Hematopoietic multipotent progenitor cell treated with erythropoietin and hydrocortisone succinate and interleukin-3 and kit ligand, for 6 days (in vitro differentiated cells): ENCODE measurements around the gene AASS.
A peak's percentile ranks its signal among the peaks of the same experiment; 100 is the strongest.

Experiments used
- DNase-seq: peaks from one replicate; pipeline ENCODE4 v3.0.0-alpha.2; 2015

AASS gene

GRCh38 chr7:122103064-122103463 is 41.0 kb downstream of the AASS start:
- no peak for DNase-seq

- no peak for DNase-seq
Observed at GRCh38 chr7:122100021-122100420, 44.0 kb downstream of the AASS start.

DNA sequence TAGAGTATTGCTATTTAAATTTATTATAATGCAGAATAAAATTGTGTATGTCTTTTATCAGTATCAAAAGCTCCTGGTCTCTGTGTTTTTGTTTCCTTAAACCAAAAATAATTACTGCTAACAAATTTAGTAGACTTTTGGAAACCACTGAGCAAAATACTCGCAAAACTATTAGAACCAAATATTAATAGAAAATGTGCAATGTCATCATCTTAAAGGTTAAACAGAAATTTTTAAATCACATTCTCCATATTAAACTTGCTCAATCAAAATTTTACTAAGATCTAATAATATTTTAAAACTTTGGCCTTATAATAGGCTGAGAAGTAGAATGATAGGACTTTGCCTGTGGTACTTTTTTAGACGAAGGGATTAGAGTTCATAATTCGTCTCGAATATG is 48.4 kb downstream of the AASS start:
- DNase-seq: no peak

DNA sequence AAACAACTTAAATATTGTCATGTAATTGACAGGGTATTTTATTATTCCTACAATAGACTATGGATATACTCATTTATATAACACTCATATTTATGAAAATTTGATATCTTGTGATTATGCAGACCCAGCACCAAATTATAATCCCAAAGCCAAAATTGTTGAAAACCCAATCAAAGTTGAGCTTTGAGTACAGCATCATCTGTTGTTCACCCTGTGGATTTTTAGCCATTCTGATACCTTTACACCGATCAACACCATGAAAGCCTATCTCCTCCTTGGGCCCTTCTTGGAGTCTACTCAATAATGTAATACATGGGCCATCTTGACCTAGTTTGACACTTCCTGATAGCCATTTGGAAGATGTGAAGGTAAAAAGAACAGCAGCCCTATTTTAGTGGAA is 49.5 kb downstream of the AASS start:
- DNase-seq: no peak

- peak; percentile 80 for DNase-seq
Observed at GRCh38 chr7:122092964-122093797, 50.9 kb downstream of the AASS start.

- no peak for DNase-seq
Observed at GRCh38 chr7:122082670-122083069, 61.4 kb downstream of the AASS start.

DNA sequence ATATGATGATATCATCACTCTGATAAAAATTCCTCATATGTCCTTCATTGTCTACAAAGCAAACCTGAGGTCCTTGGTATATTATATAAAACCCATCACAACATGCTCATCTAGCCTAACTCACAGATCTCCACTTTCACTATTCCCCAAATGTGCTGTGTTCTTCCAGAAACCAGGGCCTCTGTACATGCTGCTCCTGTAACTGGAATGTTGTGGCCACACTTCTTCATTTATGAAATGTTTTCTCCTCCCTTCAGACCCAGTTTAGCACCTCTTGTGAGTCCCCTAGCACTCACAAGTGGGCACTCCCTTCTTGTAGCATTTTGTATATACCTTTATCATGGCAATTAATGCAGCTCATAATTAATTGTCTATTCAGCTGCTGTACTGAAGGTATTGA is 61.9 kb downstream of the AASS start:
- no peak for DNase-seq

DNA sequence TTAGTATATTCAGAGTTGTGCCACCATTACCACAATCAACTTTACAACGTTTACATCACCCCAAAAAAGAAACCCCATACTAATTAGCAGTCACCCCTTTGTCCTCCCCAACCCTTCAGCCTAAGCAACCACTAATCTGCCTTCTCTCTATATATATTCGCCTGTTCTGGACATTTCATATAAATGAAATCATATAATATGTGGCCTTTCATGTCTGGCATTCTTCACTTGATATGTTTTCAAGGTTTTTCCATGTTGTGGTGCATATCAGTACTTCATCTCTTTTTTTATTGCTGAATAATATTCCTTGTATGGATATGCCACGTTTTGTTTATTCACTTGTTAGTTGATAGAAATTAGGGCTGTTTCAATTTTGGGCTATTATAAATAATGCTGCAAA is 70.4 kb downstream of the AASS start:
- DNase-seq: no peak

- no peak for DNase-seq
Observed at GRCh38 chr7:122072924-122073599, 71.0 kb downstream of the AASS start.

DNA sequence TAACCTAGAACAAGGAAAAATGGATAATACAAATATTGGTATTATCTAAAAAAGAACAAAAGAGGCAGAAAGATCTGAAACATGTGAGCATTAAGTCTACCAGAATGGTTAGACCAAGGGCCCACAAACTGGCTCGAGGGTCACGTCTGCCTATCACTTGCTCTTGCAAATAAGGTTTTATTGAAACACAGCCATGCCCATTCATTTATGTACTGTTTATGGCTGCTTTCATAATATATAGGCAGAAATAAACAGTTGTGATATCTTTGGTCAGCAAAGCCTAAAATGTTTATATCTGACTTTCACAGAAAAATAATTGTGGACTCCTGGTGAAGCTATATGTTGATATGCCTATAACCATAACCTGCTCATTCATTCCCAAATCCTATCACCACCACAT is 71.8 kb downstream of the AASS start:
- no peak for DNase-seq

GRCh38 chr7:122070834-122071233 is 73.2 kb downstream of the AASS start:
- DNase-seq: no peak

DNA sequence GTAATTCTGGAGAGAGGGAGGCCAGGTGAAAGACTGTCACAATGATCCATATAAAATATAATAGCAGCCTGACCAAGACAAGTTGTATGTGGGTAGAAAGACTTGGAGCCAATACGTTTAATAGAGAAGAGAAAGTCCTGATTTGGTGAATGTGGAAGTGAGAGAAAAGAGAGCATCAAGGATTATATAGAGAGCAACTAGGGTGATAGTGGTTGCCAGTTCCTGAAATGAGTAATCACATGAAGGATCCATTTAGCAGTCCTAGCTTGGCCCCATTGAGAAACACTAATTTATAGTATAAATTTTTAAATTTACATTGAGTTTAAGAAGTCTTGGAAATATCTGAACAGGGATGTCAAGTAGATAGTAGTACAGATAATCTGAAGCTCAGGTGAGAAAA is 74.0 kb downstream of the AASS start:
- DNase-seq: no peak

DNA sequence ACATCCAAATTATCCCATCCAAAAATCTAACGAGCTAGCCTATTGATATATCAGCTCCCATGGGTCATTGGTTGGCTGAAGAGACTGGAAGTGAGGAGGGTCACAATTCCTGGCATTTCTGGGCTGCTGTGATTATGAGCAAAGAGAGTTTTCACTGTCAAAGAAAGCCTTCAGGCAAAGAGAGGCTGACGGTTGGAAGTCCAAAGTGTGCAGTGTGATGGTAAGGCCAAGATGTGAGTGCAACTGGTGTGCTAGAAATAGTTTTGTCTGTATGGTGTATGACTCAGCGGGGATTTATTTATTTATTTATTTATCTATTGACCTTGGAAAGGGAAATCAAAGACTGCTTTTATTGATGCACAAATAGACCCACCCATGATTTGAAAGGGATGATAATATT is 75.0 kb downstream of the AASS start:
- no peak for DNase-seq

GRCh38 chr7:122068046-122068445 is 76.0 kb downstream of the AASS start:
- DNase-seq: no peak

- DNase-seq: no peak
Observed at GRCh38 chr7:122067077-122067476, 77.0 kb downstream of the AASS start.

- DNase-seq: no peak
Observed at GRCh38 chr7:122064971-122065370, 79.1 kb downstream of the AASS start.

- no peak for DNase-seq
Observed at GRCh38 chr7:122063146-122063545, 80.9 kb downstream of the AASS start.

DNA sequence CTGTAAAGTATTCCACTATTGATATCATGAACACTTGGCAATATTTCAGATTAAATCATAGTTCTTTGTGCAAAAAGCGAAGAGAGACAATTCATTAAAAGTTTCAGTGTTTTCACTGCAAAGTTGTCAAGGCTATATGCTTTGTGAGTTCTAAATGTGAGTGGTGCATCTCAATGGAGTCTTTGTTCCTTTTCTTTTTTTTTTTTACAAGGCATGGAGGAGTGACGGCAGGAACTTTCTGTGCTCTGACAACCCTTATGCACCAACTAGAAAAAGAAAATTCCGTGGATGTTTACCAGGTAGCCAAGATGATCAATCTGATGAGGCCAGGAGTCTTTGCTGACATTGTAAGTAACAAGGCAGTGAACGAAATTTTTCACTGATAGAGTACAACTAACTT is 84.5 kb downstream of the AASS start:
- no peak for DNase-seq

GRCh38 chr7:122056977-122057376 is 87.1 kb downstream of the AASS start:
- no peak for DNase-seq

DNA sequence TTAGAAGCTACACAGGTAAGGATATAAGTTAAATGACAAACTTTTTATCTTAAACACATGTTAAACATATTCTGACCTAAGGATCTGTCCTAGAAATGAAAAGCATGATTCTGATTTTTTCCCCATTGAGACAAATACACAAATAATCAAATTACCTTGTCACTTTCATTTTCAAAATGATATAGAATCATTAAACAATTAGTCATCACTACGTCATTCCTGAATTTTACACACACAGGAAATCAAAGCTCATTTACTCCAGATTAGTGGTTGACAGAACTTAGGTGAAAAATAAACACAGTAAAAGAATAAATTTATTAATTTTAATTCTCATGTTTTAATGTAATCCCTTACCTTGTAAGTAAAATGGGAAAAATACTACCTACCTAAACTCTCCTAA is 89.0 kb downstream of the AASS start:
- no peak for DNase-seq

DNA sequence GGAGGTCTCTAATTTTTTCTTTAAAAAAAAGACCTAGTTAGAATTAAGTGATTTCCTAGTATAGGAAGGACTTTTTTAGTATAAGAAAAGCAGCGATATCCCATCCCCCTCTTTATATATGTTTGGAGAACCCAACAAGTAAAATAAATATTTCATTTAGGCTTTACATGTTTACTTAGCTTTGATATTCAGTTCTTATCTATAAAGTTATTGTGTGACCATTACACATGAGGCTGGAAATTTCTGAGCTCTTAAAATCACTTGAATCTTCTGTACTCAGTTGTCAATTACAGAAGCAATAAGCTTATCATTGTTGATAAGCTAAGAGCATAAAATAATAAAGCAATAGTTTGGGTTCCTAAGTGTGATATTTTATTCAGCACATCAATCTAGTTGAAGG is 89.7 kb downstream of the AASS start:
- no peak for DNase-seq

DNA sequence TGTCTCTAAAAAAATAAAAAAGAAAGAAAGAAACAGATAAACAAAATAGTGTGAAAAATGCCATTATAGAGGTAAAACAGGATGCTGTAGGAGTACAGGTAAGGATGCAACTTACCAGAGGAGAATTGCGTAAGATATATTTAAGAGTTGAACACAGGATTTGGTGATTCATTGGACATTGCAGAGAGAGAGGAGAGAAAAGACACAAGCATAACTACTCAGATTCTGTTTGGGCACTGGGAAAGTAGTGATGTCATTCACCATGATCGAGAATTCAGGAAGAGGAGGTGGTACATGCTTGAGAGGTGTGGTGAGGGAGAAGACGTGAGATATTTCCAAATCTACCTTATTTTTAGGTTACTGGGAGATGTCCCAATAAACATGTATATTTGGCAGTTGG is 97.6 kb downstream of the AASS start:
- DNase-seq: no peak

DNA sequence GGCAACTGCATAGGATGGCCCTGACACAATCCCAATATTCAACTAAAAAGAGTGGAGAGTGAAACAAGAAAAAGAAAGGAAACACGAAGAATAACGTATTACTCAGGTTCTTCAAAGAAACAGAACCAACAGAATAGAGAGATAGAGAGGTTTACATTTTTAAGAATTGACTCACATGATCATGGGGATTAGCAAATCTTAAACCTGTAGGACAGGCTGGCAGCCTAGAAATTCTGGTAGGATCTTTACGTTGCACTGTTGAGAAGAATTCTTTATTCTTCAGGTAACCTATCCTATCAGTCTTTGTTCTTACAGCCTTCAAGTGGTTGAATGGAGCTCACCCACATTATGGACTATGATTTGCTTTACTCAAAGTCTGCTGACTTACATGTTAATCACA is 103.9 kb downstream of the AASS start:
- DNase-seq: no peak

GRCh38 chr7:122038904-122039303 is 105.1 kb downstream of the AASS start:
- no peak for DNase-seq

DNA sequence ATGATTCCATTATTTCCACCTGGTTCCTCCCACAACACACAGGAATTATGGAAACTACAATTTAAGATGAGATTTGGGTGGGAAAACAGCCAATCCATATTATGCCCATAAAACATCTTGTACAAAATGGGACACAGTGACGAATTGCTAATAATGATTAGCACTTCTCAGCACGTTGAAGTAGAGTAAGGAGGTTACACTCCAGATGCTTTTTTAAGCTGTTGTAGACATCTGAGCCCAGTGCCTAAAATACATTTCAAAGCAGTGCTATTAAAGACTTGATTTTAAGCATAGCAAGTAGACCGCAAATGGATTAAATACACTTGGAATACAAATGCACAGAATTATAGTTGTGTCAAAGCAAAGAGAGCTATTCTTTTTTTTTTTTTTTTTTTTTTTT is 105.9 kb downstream of the AASS start:
- DNase-seq: no peak
